Naive thymus-derived CD4-positive, alpha-beta T cell (primary cell): ENCODE measurements around the gene ZNF526. TPM values are rescaled to one million over a fixed set of nuclear protein-coding genes. Genes with fewer than 3 reads are reported as not detected.

Experiments used
- ATAC-seq: fragments of 150-1000 bp; cut with Tn5 transposase; 2 replicates; pipeline ENCODE4 v1.10.0; 2021; ENCODE audit warnings: mild to moderate bottlenecking, moderate library complexity
- CTCF ChIA-PET: fragments of 350-600 bp; sonication (Branson Sonifier 250); formaldehyde crosslinking; loops from one replicate; lab custom pipeline; 2021; ENCODE audit warnings: antibody characterized with exemption; lab: Charles Lee
- POLR2A ChIA-PET: fragments of 350-600 bp; sonication (Branson Sonifier 250); formaldehyde crosslinking; loops from one replicate; lab custom pipeline; 2021; ENCODE audit warnings: antibody characterized with exemption, inconsistent platforms; lab: Charles Lee
- DNase-seq, 9 donors: peaks; one replicate each; pipeline versions ENCODE4 v3.0.0 to v3.0.0-alpha.2; 2020 to 2022; ENCODE audit warnings: mixed read lengths in 1 of 9
- H3K27ac ChIP-seq: one replicate; pipeline ENCODE4 v1.7.0; 2013; ENCODE audit warnings: mild to moderate bottlenecking, low read depth, low read length, moderate library complexity
- H3K27me3 ChIP-seq, 2 donors: one replicate each; pipeline ENCODE4 v1.7.0; 2013; ENCODE audit warnings: low read length in 2 of 2, mild to moderate bottlenecking in 2 of 2, moderate library complexity in 2 of 2; ENCODE audit not compliant: control insufficient read depth in 2 of 2, insufficient read depth in 2 of 2
- H3K36me3 ChIP-seq, 3 experiments: 1 replicate in 2 of 3; 2 replicates in 1 of 3; pipeline ENCODE4 v1.7.0; 2013; ENCODE audit warnings: low read length in 3 of 3, mild to moderate bottlenecking in 3 of 3, moderate library complexity in 1 of 3; ENCODE audit not compliant: insufficient read depth in 3 of 3, control insufficient read depth in 2 of 3
- H3K4me1 ChIP-seq, 2 donors: one replicate each; pipeline ENCODE4 v1.7.0; 2013; ENCODE audit warnings: low read length in 2 of 2, mild to moderate bottlenecking in 2 of 2, moderate library complexity in 1 of 2; ENCODE audit not compliant: control insufficient read depth in 2 of 2, insufficient read depth in 2 of 2
- H3K4me3 ChIP-seq: 2 replicates; pipeline ENCODE4 v1.7.0; 2013; ENCODE audit warnings: mild to moderate bottlenecking, low read length
- H3K9me3 ChIP-seq, 3 experiments: 1 replicate in 2 of 3; 2 replicates in 1 of 3; pipeline ENCODE4 v1.7.0; 2013; ENCODE audit warnings: low read length in 3 of 3; ENCODE audit not compliant: control insufficient read depth in 2 of 3
- H3K27ac Mint-ChIP-seq, 9 donors: one replicate each; pipeline ENCODE4 v1.8.0; 2020 to 2022; ENCODE audit warnings: mixed read lengths in 9 of 9, mild to moderate bottlenecking in 8 of 9, moderate library complexity in 5 of 9, inconsistent platforms in 2 of 9
- H3K27me3 Mint-ChIP-seq, 5 donors: one replicate each; pipeline ENCODE4 v1.8.0; 2021 to 2022; ENCODE audit warnings: mixed read lengths in 5 of 5, mild to moderate bottlenecking in 1 of 5
- H3K36me3 Mint-ChIP-seq, 5 donors: one replicate each; pipeline ENCODE4 v1.8.0; 2020 to 2022; ENCODE audit warnings: mixed read lengths in 5 of 5, mild to moderate bottlenecking in 3 of 5, inconsistent platforms in 1 of 5
- H3K4me1 Mint-ChIP-seq, 7 donors: one replicate each; pipeline ENCODE4 v1.8.0; 2020 to 2022; ENCODE audit warnings: mixed read lengths in 7 of 7, mild to moderate bottlenecking in 3 of 7, inconsistent platforms in 1 of 7
- H3K4me3 Mint-ChIP-seq, 10 donors: one replicate each; pipeline ENCODE4 v1.8.0; 2020 to 2022; ENCODE audit warnings: mild to moderate bottlenecking in 10 of 10, mixed read lengths in 10 of 10, moderate library complexity in 6 of 10, inconsistent platforms in 2 of 10
- H3K9me3 Mint-ChIP-seq, 11 donors: one replicate each; pipeline ENCODE4 v1.8.0; 2020 to 2022; ENCODE audit warnings: mixed read lengths in 11 of 11, mild to moderate bottlenecking in 4 of 11, inconsistent platforms in 1 of 11, moderate library complexity in 1 of 11
- intact Hi-C, 2 donors: fragments of 100-400 bp; cut with micrococcal nuclease; formaldehyde crosslinking; loops; one replicate each; pipeline ENCODE4 v1.15.1; 2023
- polyA plus RNA-seq, 2 donors: library from polyadenylated mRNA; unstranded; fragments of 300-500 nt; fragmentation: Illumina TruSeq; gene quantifications; one replicate each; pipeline ENCODE4 v1.2.3, GENCODE V29; 2021
- total RNA-seq, 6 experiments: library from RNA in 5 of 6; stranded (reverse) in 5 of 6; gene quantifications; 1 replicate in 5 of 6; 2 replicates in 1 of 6; pipeline ENCODE4 v1.2.3 and lab custom pipeline; 2021 to 2026

ZNF526 gene
- 10 to 100 TPM in 4 of 5 experiments, 1 to 10 TPM in 1; 8.6 to 25.2 (median 22.7) TPM for total RNA-seq
- 10 to 100 TPM in 1 of 2 donors, 1 to 10 TPM in 1; 4.0 to 11.8 TPM for polyA plus RNA-seq
- total RNA-seq (lab: John Stamatoyannopoulos, UW): 17.8 reads per million, percentile 48 among the genes with 10 or more reads in this experiment

GRCh38 chr19:42219812-42220750 is at the start of gene ZNF526:
Gene ZNF526 (plus strand): TSS chr19:42220312. CDS start chr19:42224404, 4,092 bp downstream.
- Mint-ChIP-seq H3K36me3 (peaks cover 0 to 31% (median 18%) of the 10 kb centered on the region in 5 donors), H3K27ac (peak within 1 kb of the TSS; percentile 88 to 98 (median 95)), H3K4me1 (peaks cover 46 to 62% (median 55%) of the 10 kb centered on the region in 7 donors), H3K9me3 (peaks cover 0 to 5% (median 0%) of the 10 kb centered on the region in 11 donors), H3K4me3 (peak within 1 kb of the TSS; percentile 95 to 99 (median 98)), H3K27me3 (peaks cover 0 to 3% (median 0%) of the 10 kb centered on the region in 5 donors)
- intact Hi-C loops: loop anchor here (1.0 to 10.0 kb wide), 9 partner anchors 21 to 335 kb away; partner anchors contain the start of genes GSK3A (in 2 of the 2), ARHGEF1 (in 1 of the 2) and MEGF8 (in 1 of the 2)
- DNase-seq (peak; percentile 92 to 97 (median 96)), ATAC-seq (peak; percentile 88)
- peak within 1 kb of the TSS; percentile 72 for H3K4me3 ChIP-seq
- peaks cover 0 to 30% (median under 1%) of the 10 kb centered on the region in 3 experiments for H3K36me3 ChIP-seq
- H3K27me3 ChIP-seq: no peaks in the 10 kb centered on the region
- CTCF ChIA-PET: interaction anchor here (0.7 to 3.5 kb wide), 6 partner anchors 14 to 187 kb away, joined by 3 to 24 read pairs (median 4); partner anchors contain the start of gene GSK3A
- no peaks in the 10 kb centered on the region for H3K9me3 ChIP-seq
- POLR2A ChIA-PET: interaction anchor here (0.6 to 7.9 kb wide), 5 partner anchors 12 to 98 kb away, joined by 3 to 84 read pairs (median 4); partner anchors contain the start of gene GSK3A
- peak within 1 kb of the TSS; percentile 88 for H3K27ac ChIP-seq
- peaks cover 37 to 43% of the 10 kb centered on the region in 2 donors for H3K4me1 ChIP-seq

- no peak overlapping the region for H3K4me3 Mint-ChIP-seq
- Histone ChIP-seq H3K9me3 (no peaks in the 10 kb centered on the region), H3K36me3 (no peaks in the 10 kb centered on the region), H3K27me3 (no peaks in the 10 kb centered on the region), H3K27ac (no peak overlapping the region), H3K4me3 (no peak overlapping the region), H3K4me1 (peaks cover 2% of the 10 kb centered on the region in 2 donors)
- no peak overlapping the region for H3K27ac Mint-ChIP-seq
- no peaks in the 10 kb centered on the region for H3K9me3 Mint-ChIP-seq
- ATAC-seq: no peak
- H3K36me3 Mint-ChIP-seq: peaks cover 0 to 9% (median 0%) of the 10 kb centered on the region in 5 donors
- ChIA-PET POLR2A (no interaction called here), CTCF (interaction anchor here (0.6 kb wide), 1 partner anchor 446 kb away, joined by 3 read pairs; no protein-coding TSS in a partner anchor)
- no peak for DNase-seq
- peaks cover 8 to 19% (median 12%) of the 10 kb centered on the region in 5 donors for H3K27me3 Mint-ChIP-seq
- H3K4me1 Mint-ChIP-seq: peaks cover 4 to 9% (median 5%) of the 10 kb centered on the region in 7 donors
- intact Hi-C loops: no loop called here
Measured at GRCh38 chr19:42170715-42171114, 49.4 kb upstream of the ZNF526 start.

GRCh38 chr19:42172261-42172660 is 47.9 kb upstream of the ZNF526 start:
- no peaks in the 10 kb centered on the region for H3K36me3 ChIP-seq
- no peak overlapping the region for H3K27ac ChIP-seq
- POLR2A ChIA-PET: no interaction called here
- DNase-seq (no peak), ATAC-seq (no peak)
- CTCF ChIA-PET: interaction anchor here (0.7 kb wide), 1 partner anchor 20 kb away, joined by 3 read pairs; no protein-coding TSS in a partner anchor
- H3K4me3 ChIP-seq: no peak overlapping the region
- peaks cover 0 to 9% (median 0%) of the 10 kb centered on the region in 5 donors for H3K36me3 Mint-ChIP-seq
- peaks cover 8 to 11% of the 10 kb centered on the region in 2 donors for H3K4me1 ChIP-seq
- no peaks in the 10 kb centered on the region for H3K9me3 Mint-ChIP-seq
- H3K27me3 Mint-ChIP-seq: peaks cover 13 to 26% (median 19%) of the 10 kb centered on the region in 5 donors
- no peaks in the 10 kb centered on the region for H3K9me3 ChIP-seq
- peaks cover 0 to under 1% of the 10 kb centered on the region in 2 donors for H3K27me3 ChIP-seq
- no peak overlapping the region for H3K4me3 Mint-ChIP-seq
- H3K4me1 Mint-ChIP-seq: peaks cover 11 to 16% (median 12%) of the 10 kb centered on the region in 7 donors
- H3K27ac Mint-ChIP-seq: no peak overlapping the region
- intact Hi-C loops: no loop called here

- ChIA-PET CTCF (no interaction called here), POLR2A (no interaction called here)
- Mint-ChIP-seq H3K27ac (no peak overlapping the region), H3K27me3 (peaks cover 13 to 26% (median 19%) of the 10 kb centered on the region in 5 donors), H3K4me3 (no peak overlapping the region), H3K4me1 (peaks cover 11 to 16% (median 12%) of the 10 kb centered on the region in 7 donors), H3K36me3 (peaks cover 0 to 9% (median 0%) of the 10 kb centered on the region in 5 donors), H3K9me3 (no peaks in the 10 kb centered on the region)
- Histone ChIP-seq H3K9me3 (no peaks in the 10 kb centered on the region), H3K27me3 (peaks cover 0 to 11% of the 10 kb centered on the region in 2 donors), H3K36me3 (no peaks in the 10 kb centered on the region), H3K27ac (no peak overlapping the region), H3K4me1 (peaks cover 12 to 21% of the 10 kb centered on the region in 2 donors), H3K4me3 (no peak overlapping the region)
- intact Hi-C loops: no loop called here
- ATAC-seq: no peak
- no peak for DNase-seq
Measured at GRCh38 chr19:42173695-42174094, 46.4 kb upstream of the ZNF526 start.

- H3K36me3 ChIP-seq: no peaks in the 10 kb centered on the region
- H3K9me3 Mint-ChIP-seq: no peaks in the 10 kb centered on the region
- peaks cover 13 to 26% (median 19%) of the 10 kb centered on the region in 5 donors for H3K27me3 Mint-ChIP-seq
- no peaks in the 10 kb centered on the region for H3K9me3 ChIP-seq
- H3K4me3 ChIP-seq: no peak overlapping the region
- H3K27me3 ChIP-seq: peaks cover 0 to 11% of the 10 kb centered on the region in 2 donors
- ATAC-seq (no peak), DNase-seq (no peak)
- H3K36me3 Mint-ChIP-seq: peaks cover 0 to 9% (median 0%) of the 10 kb centered on the region in 5 donors
- intact Hi-C loops: no loop called here
- ChIA-PET CTCF (no interaction called here), POLR2A (no interaction called here)
- no peak overlapping the region for H3K27ac Mint-ChIP-seq
- no peak overlapping the region for H3K27ac ChIP-seq
- H3K4me3 Mint-ChIP-seq: peak overlapping the region in 3 of 10 donors; percentile 23 to 39 (median 34)
- H3K4me1 ChIP-seq: peaks cover 12 to 21% of the 10 kb centered on the region in 2 donors
- peaks cover 11 to 16% (median 12%) of the 10 kb centered on the region in 7 donors for H3K4me1 Mint-ChIP-seq
Measured at GRCh38 chr19:42174188-42174587, 45.9 kb upstream of the ZNF526 start.
